HTR-8/SVneo (cell line): ENCODE data around the gene JPT1.

ENCODE experiments used
- DNase-seq: peaks from one replicate; pipeline ENCODE4 v3.0.0; 2011; ENCODE audit warnings: low spot score, mixed read lengths; ENCODE audit not compliant: insufficient read length
- FAIRE-seq: peaks from 2 replicates; lab custom pipeline; 2011; peaks lifted over from hg19 to GRCh38; lab: Jason Lieb, UNC

Gene JPT1

DNA sequence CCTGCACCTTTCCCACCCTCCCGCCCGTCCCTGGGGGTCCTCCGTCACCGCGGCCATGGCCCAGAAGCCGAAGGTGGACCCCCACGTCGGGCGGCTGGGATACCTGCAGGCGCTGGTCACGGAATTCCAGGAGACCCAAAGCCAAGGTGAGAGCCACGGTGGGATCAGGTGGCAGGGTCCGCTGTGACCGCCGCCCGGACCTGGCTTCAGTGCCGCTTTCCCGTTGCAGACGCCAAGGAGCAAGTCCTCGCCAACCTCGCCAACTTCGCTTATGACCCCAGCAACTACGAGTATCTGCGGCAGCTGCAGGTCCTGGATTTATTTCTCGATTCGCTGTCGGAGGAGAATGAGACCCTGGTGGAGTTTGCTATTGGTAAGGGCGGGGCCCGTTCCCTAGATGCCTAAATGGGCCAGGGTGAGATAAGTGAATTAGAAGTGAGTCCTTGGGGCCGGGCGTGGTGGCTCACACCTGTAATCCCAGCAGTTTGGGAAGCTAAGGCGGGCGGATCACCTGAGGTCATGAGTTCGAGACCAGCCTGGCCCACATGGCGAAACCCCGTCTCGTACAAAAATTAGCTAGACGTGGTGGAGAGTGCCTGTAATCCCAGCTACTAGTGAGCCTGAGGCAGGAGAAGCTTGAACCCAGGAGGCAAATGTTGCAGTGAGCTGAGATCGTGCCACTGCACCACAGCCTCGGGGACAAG lies 43.9 kb downstream of the JPT1 start:
- DNase-seq (no peak), FAIRE-seq (no peak)

- peak; percentile 95 for FAIRE-seq
- peak; percentile 98 for DNase-seq
Measured at GRCh38 chr17:75109407-75110233, 44.7 kb downstream of the JPT1 start, which contains the start of gene ARMC7. Gene ARMC7, plus strand, starts transcription at chr17:75109969. Its CDS starts 320 bp downstream, at chr17:75110289.

GRCh38 chr17:75109046-75109406 lies 45.3 kb downstream of the JPT1 start:
- FAIRE-seq (no peak), DNase-seq (no peak)

GRCh38 chr17:75108193-75108592 lies 46.1 kb downstream of the JPT1 start:
- DNase-seq = no peak
- FAIRE-seq = no peak

- peak; percentile 54 for FAIRE-seq
- peak; percentile 77 for DNase-seq
Measured at GRCh38 chr17:75105126-75106080, 48.9 kb downstream of the JPT1 start.

DNA sequence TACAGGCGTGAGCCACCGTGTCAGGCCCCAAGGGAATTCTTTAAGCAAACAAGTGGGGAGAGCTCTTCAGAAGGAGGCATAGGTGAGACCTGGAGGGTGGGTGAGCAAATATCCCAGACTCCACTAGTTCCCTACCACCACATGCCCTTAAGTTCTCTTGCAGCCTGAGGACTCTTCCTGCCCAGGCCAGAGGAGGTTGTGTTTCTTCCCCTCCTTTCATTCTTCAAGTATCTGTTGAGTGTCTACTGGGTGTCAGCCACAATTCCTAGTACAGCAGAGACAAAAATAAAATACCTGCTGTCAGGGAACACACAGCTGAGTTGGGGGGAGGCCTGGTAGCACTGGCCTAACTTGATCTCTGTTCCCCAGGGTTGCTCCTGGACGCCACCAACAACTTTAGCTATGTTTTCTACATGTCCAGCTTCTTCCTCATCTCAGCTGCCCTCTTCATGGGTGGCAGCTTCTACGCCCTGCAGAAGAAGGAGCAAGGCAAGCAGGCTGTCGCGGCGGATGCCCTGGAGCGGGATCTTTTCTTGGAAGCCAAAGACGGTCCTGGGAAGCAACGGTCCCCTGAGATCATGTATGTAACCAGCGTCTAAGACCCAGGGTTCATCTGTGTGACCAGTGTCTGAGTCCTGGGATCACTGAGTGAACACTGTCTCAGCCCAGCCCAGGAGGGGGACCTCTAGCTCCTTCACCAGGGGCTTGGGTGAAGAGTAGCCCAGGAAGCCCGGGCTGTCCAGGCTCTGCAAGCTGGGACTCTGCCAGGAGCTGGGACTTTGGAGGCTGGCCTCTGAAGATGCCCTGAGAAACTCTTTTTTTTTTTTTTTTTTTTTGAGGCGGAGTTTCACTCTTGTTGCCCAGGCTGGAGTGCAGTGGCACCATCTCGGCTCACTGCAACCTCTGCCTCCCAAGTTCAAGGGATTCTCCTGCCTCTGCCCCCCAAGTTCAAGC lies 50.4 kb downstream of the JPT1 start:
- DNase-seq (no peak), FAIRE-seq (no peak)

DNA sequence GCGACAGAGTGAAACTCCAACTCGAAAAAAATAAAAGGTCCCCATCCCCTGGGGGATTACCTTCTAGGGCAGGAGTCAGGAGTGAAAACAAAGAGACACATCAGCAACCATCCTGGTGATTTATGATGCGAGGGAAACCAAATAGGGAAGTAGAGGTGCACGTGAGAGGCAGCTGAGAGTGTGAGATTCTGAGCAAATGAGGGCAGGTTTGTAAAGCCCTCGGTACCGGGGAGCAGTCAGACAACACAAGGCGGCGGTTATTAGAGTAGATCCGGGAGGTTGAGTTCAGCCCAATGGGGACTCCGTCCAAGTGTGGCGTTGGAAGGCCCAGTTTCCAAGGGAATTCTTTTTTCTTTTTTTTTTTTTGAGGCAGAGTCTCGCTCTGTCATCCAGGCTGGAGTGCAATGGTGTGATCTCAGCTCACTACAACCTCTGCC lies 51.9 kb downstream of the JPT1 start:
- no peak for DNase-seq
- FAIRE-seq = no peak

DNA sequence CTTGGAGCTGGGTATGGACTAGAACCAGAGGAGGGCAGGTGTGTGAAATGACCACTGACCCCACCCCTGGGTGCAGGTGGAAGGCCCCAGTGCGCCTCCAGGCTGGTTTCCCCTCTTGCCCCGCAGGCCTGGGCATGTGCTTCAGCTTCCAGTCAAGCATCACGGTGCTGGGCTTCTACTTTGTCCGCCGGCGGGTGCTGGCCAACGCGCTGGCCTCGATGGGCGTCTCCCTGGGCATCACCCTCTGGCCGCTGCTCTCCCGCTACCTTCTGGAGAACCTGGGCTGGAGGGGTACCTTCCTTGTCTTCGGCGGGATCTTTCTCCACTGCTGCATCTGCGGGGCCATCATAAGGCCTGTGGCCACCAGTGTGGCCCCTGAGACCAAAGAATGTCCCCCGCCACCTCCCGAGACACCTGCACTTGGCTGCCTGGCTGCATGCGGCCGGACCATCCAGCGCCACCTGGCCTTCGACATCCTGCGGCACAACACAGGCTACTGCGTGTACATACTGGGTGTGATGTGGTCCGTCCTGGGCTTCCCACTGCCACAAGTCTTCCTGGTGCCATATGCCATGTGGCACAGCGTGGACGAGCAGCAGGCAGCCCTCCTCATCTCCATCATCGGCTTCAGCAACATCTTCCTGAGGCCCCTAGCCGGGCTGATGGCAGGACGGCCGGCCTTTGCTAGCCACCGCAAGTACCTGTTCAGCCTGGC lies 54.3 kb downstream of the JPT1 start:
- no peak for DNase-seq
- peak; percentile 74 for FAIRE-seq

- DNase-seq = no peak
- FAIRE-seq = no peak
Measured at GRCh38 chr17:75098861-75099260, 55.5 kb downstream of the JPT1 start.

- DNase-seq = no peak
Measured at GRCh38 chr17:75097865-75098264, 56.4 kb downstream of the JPT1 start.

DNA sequence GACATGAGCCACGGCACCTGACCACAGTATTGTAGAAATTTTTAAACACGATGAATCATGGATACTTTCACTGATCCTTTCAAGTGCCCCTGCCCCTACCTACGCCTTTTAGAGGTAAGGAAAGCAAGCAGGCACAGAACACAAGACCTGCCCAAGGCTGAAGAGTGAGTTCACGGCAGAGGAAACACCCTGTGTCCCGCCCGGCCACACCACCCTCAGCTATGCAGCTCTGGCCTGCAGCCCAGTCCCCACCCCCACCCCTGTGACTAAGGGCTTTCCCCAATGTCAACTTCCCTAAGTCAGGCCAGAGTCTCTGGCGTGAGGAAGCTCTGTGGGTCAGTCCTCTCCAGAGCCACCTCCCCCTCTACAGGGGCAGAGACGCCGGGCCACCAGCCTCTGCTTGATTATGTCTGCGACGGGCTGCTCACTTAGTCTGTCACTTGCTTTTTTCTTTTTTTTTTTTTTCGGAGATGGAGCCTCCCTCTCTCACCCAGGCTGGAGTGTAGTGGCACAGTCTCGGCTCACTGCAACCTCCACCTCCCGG lies 58.2 kb downstream of the JPT1 start:
- FAIRE-seq = peak; percentile 100
- DNase-seq = peak; percentile 96

More at GRCh38 chr17:75097865-75098264, 56.4 kb downstream of the JPT1 start:
- peak; percentile 51 for FAIRE-seq

GRCh38 chr17:75094871-75095399 lies 59.4 kb downstream of the JPT1 start:
- DNase-seq (no peak), FAIRE-seq (peak; percentile 51)

GRCh38 chr17:75093548-75094158 lies 60.7 kb downstream of the JPT1 start:
- FAIRE-seq (no peak), DNase-seq (no peak)

DNA sequence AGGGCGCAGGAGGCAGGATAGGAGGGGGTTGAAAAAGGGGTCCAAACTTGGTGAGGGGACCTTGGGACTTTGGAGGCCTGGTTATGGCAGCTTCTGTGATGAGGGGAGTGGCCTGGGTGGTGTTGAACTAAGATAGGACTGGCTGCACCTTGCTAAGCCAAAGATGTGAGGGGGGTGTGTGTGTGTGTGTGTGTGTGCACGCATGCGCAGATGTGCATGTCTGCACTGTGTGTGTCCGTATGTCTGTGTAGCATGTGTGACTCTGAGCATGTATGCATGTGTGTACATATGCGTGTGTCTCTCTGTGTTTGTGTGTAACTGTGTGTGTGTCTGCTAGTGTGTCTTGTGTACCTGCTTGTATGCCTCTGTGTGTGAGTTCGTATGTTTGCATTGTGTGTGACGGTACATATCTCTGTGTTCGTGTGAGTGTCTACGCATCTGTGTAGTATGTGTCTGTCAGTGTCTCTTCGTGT lies 62.4 kb downstream of the JPT1 start:
- DNase-seq (no peak), FAIRE-seq (peak; percentile 96)

GRCh38 chr17:75090871-75091854 lies 63.1 kb downstream of the JPT1 start:
- FAIRE-seq (peak; percentile 16), DNase-seq (no peak)
